GM12878 (cell line): Measurements from ENCODE around the gene IFT81. TPM values are rescaled to one million over a fixed set of nuclear protein-coding genes. Genes with fewer than 3 reads are reported as not detected.

Source experiments
- ATAC-seq: fragments of 200-7000 bp; cut with Tn5 transposase; 3 replicates; pipeline ENCODE4 v1.9.1; 2020; ENCODE audit warnings: mild to moderate bottlenecking, moderate library complexity
- BruUV-seq: library from RNA; stranded (reverse); fragments of 400-500 nt; replicated peaks from 2 replicates; lab custom pipeline; 2021; lab: Mats Ljungman, UMichigan
- CTCF ChIA-PET: fragments of 300-600 bp; sonication (Branson Sonifier 250); formaldehyde crosslinking; extraction: SDS; loops from one replicate; lab custom pipeline; 2021; ENCODE audit warnings: inconsistent platforms; lab: Yijun Ruan, JAX
- POLR2A ChIA-PET: fragments of 350-600 bp; formaldehyde crosslinking; extraction: SDS; loops from one replicate; lab custom pipeline; 2021; ENCODE audit warnings: inconsistent platforms; lab: Charles Lee
- RAD21 ChIA-PET: fragments of 300-600 bp; sonication (Branson Sonifier 250); formaldehyde crosslinking; loops from one replicate; lab custom pipeline; 2023; ENCODE audit warnings: antibody characterized with exemption; ENCODE audit not compliant: unreplicated experiment; lab: Charles Lee
- SMC1A ChIA-PET: fragments of 300-600 bp; sonication (Branson Sonifier 250); formaldehyde crosslinking; loops from one replicate; lab custom pipeline; 2023; ENCODE audit not compliant: unreplicated experiment, uncharacterized antibody; lab: Charles Lee
- DNase-seq: peaks from one replicate; pipeline ENCODE4 v3.0.0-alpha.2; 2011; ENCODE audit warnings: low read depth, low spot score
- FAIRE-seq: peaks from 3 replicates; lab custom pipeline; 2011; peaks lifted over from hg19 to GRCh38; lab: Jason Lieb, UNC
- H2AFZ ChIP-seq: 2 replicates; pipeline ENCODE4 v1.6.0; 2011; ENCODE audit warnings: low read depth, low read length, control low read depth; ENCODE audit not compliant: control insufficient read depth
- H3K27ac ChIP-seq: 2 replicates; pipeline ENCODE4 v1.5.1; 2011; ENCODE audit warnings: control low read depth; ENCODE audit not compliant: control insufficient read depth, insufficient read depth
- H3K27me3 ChIP-seq, 2 experiments: replicated peaks in 1 of 2; 2 replicates each; pipeline versions ENCODE4 v1.6.0 to v1.6.1; 2011; ENCODE audit warnings: low read length in 1 of 2; ENCODE audit not compliant: control insufficient read depth in 2 of 2, insufficient read depth in 2 of 2
- H3K36me3 ChIP-seq, 2 experiments: 2 replicates each; pipeline ENCODE4 v1.5.1; 2011; ENCODE audit warnings: low read length in 1 of 2; ENCODE audit not compliant: control insufficient read depth in 2 of 2, insufficient read depth in 2 of 2
- H3K4me1 ChIP-seq: 2 replicates; pipeline ENCODE4 v1.6.1; 2011; ENCODE audit warnings: mild to moderate bottlenecking, low read length, moderate library complexity, mixed read lengths; ENCODE audit not compliant: control insufficient read depth, insufficient read depth
- H3K4me2 ChIP-seq: 2 replicates; pipeline ENCODE4 v1.6.0; 2011; ENCODE audit warnings: control low read depth; ENCODE audit not compliant: control insufficient read depth, insufficient read depth
- H3K4me3 ChIP-seq: fragments of 200-600 bp; sonication (generic); 2 replicates; pipeline ENCODE4 v1.5.1; 2016
- H3K79me2 ChIP-seq: 2 replicates; pipeline ENCODE4 v1.6.0; 2011; ENCODE audit warnings: low read length; ENCODE audit not compliant: control insufficient read depth, insufficient read depth
- H3K9ac ChIP-seq: 2 replicates; pipeline ENCODE4 v1.8.0; 2011; ENCODE audit warnings: low read length, control low read depth, mixed read lengths; ENCODE audit not compliant: control insufficient read depth, insufficient read depth
- H3K9me3 ChIP-seq: replicated peaks from 3 replicates; pipeline ENCODE4 v1.5.1; 2011; ENCODE audit warnings: mild to moderate bottlenecking, low read length; ENCODE audit not compliant: control insufficient read depth, insufficient read depth
- H4K20me1 ChIP-seq: 2 replicates; pipeline ENCODE4 v1.6.0; 2011; ENCODE audit not compliant: control insufficient read depth, insufficient read depth
- ATF2 ChIP-seq: IDR thresholded peaks from 2 replicates; pipeline ENCODE4 v1.6.1; 2012; ENCODE audit warnings: low read length, inconsistent platforms
- BACH1 ChIP-seq: fragments of 450-650 bp; IDR thresholded peaks from 2 replicates; pipeline ENCODE4 v1.6.1; 2017; ENCODE audit warnings: mild to moderate bottlenecking, borderline replicate concordance
- BCL11A ChIP-seq: IDR thresholded peaks from 2 replicates; pipeline ENCODE4 v1.6.1; 2011; ENCODE audit warnings: low read depth, low read length
- BMI1 ChIP-seq: fragments of 450-650 bp; IDR thresholded peaks from 2 replicates; pipeline ENCODE4 v1.6.1; 2016; ENCODE audit warnings: mild to moderate bottlenecking, moderate library complexity, borderline replicate concordance
- CEBPB ChIP-seq, 2 experiments: fragments of 150-350 bp in 1 of 2; IDR thresholded peaks; 2 replicates each; pipeline ENCODE4 v1.6.1; 2012 to 2014; ENCODE audit warnings: low read depth in 2 of 2, low read length in 2 of 2, borderline replicate concordance in 1 of 2, inconsistent platforms in 1 of 2
- CHD1 ChIP-seq: IDR thresholded peaks from 2 replicates; pipeline ENCODE4 v1.6.1; 2012; ENCODE audit warnings: low read depth, low read length, improper control_type of control experiment
- FOS ChIP-seq: IDR thresholded peaks from 3 replicates; pipeline ENCODE4 v1.6.1; 2011; ENCODE audit warnings: borderline replicate concordance; ENCODE audit not compliant: insufficient read length; ENCODE audit errors: extremely low read depth
- HCFC1 ChIP-seq: fragments of 150-350 bp; IDR thresholded peaks from 2 replicates; pipeline ENCODE4 v1.6.1; 2014; ENCODE audit warnings: low read length
- MEF2A ChIP-seq: IDR thresholded peaks from 2 replicates; pipeline ENCODE4 v1.6.1; 2011; ENCODE audit warnings: low read depth, mild to moderate bottlenecking, low read length, moderate library complexity; ENCODE audit not compliant: insufficient read depth
- NFYA ChIP-seq: IDR thresholded peaks from 2 replicates; pipeline ENCODE4 v1.6.1; 2011; ENCODE audit warnings: low read depth, mild to moderate bottlenecking, low read length, improper control_type of control experiment, borderline replicate concordance
- SRF ChIP-seq, 2 experiments: IDR thresholded peaks; 2 replicates each; pipeline ENCODE4 v1.6.1; 2011; ENCODE audit warnings: low read depth in 2 of 2, low read length in 2 of 2, mild to moderate bottlenecking in 1 of 2, moderate library complexity in 1 of 2
- WGBS: methylation state at CpG from one replicate; pipeline ENCODE4 v1.1.6; 2016; ENCODE audit warnings: low lambda C conversion rate; ENCODE audit not compliant: insufficient replicate concordance, insufficient coverage; ENCODE audit errors: missing lambda C conversion rate; 5-methylcytosine and 5-hydroxymethylcytosine counted together
- in situ Hi-C: fragments of 300-500 bp; cut with MboI; formaldehyde crosslinking; loops from 9 replicates; pipeline ENCODE4 v1.14.3; 2018; ENCODE audit warnings: mixed read lengths
- intact Hi-C: fragments of 100-400 bp; cut with micrococcal nuclease; formaldehyde crosslinking; loops from one replicate; pipeline ENCODE4 v1.14.2; 2022; ENCODE audit not compliant: unreplicated experiment
- polyA plus RNA-seq, 11 experiments: library from polyadenylated mRNA; depleted of rRNA in 4 of 11; unstranded in 6 of 11; stranded (reverse) in 5 of 11; fragments of >200 nt; fragmentation: Nextera tagmentation in 4 of 11; fragmentation: Illumina TruSeq in 1 of 11; extraction: Ambion mirVana in 4 of 11; extraction: Trizol in 1 of 11; gene quantifications; 1 replicate in 1 of 11; 2 replicates in 10 of 11; pipeline versions ENCODE4 v1.2.1 to v1.2.3, GENCODE V29; 2011 to 2016; ENCODE audit warnings: inconsistent platforms in 2 of 11, missing spikeins in 2 of 11, low read depth in 1 of 11
- total RNA-seq, 4 experiments: library from RNA; depleted of rRNA in 3 of 4; stranded (reverse); fragments of >200 nt in 3 of 4; fragmentation: Illumina TruSeq in 1 of 4; extraction: Trizol in 1 of 4; gene quantifications; 2 replicates each; pipeline versions ENCODE4 v1.2.1 to v1.2.3, GENCODE V29; 2013 to 2021
- TF ChIP-seq, protein P1 (sequence below): fragments of 450-650 bp; IDR thresholded peaks from 2 replicates; pipeline ENCODE4 v1.6.1; 2017; ENCODE audit warnings: mild to moderate bottlenecking, moderate library complexity
- TF ChIP-seq, protein P2 (sequence below): fragments of 150-350 bp; IDR thresholded peaks from 2 replicates; pipeline ENCODE4 v1.6.1; 2014; ENCODE audit warnings: mild to moderate bottlenecking, low read depth, low read length
- TF ChIP-seq, protein P3 (sequence below): fragments of 450-650 bp; IDR thresholded peaks from 2 replicates; pipeline ENCODE4 v1.6.1; 2017; ENCODE audit warnings: mild to moderate bottlenecking

The IFT81 gene
- total and polyA plus RNA-seq, 10 of the 15 experiments (the other 5 are each of a cell fraction or from before 2014, with no cell fraction given) = 4.1 to 9.9 (median 5.6) TPM

- TF ChIP-seq BCL11A = no peak
Measured at GRCh38 chr12:110228756-110229155, 104.6 kb downstream of the IFT81 start (continued).

DNA sequence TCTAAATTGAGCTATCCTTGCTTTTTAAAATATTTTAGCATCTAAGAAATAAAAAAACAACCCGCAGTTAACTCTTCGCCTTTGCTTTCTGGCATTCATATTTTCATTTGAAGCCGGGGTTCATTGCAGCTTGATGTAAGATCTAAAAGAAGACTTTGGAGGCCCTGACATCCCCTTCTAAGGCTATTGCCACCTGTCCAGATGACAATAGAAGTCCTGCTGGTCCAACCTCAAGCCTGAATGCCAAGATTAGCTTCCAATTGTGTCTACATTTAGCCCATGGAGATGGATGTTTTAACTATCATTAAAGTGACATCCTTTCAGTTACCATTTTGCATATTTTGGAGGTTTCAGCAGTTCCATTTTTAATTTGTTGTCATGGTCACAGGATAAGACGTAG lies 105.3 kb downstream of the IFT81 start:
- CTCF ChIA-PET = no interaction called here
- H3K4me1 ChIP-seq = no peaks in the 10 kb centered on the region
- BruUV-seq = no TSS peak
- TF ChIP-seq, protein P1, sequence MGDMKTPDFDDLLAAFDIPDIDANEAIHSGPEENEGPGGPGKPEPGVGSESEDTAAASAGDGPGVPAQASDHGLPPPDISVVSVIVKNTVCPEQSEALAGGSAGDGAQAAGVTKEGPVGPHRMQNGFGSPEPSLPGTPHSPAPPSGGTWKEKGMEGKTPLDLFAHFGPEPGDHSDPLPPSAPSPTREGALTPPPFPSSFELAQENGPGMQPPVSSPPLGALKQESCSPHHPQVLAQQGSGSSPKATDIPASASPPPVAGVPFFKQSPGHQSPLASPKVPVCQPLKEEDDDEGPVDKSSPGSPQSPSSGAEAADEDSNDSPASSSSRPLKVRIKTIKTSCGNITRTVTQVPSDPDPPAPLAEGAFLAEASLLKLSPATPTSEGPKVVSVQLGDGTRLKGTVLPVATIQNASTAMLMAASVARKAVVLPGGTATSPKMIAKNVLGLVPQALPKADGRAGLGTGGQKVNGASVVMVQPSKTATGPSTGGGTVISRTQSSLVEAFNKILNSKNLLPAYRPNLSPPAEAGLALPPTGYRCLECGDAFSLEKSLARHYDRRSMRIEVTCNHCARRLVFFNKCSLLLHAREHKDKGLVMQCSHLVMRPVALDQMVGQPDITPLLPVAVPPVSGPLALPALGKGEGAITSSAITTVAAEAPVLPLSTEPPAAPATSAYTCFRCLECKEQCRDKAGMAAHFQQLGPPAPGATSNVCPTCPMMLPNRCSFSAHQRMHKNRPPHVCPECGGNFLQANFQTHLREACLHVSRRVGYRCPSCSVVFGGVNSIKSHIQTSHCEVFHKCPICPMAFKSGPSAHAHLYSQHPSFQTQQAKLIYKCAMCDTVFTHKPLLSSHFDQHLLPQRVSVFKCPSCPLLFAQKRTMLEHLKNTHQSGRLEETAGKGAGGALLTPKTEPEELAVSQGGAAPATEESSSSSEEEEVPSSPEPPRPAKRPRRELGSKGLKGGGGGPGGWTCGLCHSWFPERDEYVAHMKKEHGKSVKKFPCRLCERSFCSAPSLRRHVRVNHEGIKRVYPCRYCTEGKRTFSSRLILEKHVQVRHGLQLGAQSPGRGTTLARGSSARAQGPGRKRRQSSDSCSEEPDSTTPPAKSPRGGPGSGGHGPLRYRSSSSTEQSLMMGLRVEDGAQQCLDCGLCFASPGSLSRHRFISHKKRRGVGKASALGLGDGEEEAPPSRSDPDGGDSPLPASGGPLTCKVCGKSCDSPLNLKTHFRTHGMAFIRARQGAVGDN = no peak
- TF ChIP-seq BACH1 (no peak), NFYA (no peak), CHD1 (no peak), FOS (no peak), SRF (IDR thresholded peaks at IDR 0.05; ENCODE audit: low read depth in 2 of 2, low read length in 2 of 2) (no peak), MEF2A (no peak), CEBPB (IDR thresholded peaks at IDR 0.05; ENCODE audit: borderline replicate concordance in 1 of 2, low read depth in 2 of 2, low read length in 2 of 2) (no peak), BMI1 (no peak), HCFC1 (no peak), ATF2 (no peak)
- TF ChIP-seq, protein P2, sequence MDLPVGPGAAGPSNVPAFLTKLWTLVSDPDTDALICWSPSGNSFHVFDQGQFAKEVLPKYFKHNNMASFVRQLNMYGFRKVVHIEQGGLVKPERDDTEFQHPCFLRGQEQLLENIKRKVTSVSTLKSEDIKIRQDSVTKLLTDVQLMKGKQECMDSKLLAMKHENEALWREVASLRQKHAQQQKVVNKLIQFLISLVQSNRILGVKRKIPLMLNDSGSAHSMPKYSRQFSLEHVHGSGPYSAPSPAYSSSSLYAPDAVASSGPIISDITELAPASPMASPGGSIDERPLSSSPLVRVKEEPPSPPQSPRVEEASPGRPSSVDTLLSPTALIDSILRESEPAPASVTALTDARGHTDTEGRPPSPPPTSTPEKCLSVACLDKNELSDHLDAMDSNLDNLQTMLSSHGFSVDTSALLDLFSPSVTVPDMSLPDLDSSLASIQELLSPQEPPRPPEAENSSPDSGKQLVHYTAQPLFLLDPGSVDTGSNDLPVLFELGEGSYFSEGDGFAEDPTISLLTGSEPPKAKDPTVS = no peak
- TF ChIP-seq, protein P3, sequence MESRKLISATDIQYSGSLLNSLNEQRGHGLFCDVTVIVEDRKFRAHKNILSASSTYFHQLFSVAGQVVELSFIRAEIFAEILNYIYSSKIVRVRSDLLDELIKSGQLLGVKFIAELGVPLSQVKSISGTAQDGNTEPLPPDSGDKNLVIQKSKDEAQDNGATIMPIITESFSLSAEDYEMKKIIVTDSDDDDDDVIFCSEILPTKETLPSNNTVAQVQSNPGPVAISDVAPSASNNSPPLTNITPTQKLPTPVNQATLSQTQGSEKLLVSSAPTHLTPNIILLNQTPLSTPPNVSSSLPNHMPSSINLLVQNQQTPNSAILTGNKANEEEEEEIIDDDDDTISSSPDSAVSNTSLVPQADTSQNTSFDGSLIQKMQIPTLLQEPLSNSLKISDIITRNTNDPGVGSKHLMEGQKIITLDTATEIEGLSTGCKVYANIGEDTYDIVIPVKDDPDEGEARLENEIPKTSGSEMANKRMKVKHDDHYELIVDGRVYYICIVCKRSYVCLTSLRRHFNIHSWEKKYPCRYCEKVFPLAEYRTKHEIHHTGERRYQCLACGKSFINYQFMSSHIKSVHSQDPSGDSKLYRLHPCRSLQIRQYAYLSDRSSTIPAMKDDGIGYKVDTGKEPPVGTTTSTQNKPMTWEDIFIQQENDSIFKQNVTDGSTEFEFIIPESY = no peak

More for the DNA sequence above, 105.3 kb downstream of the IFT81 start:
- H3K27ac ChIP-seq = no peak overlapping the region
- H3K79me2 ChIP-seq = no peaks in the 10 kb centered on the region
- H2AFZ ChIP-seq = no peak overlapping the region
- no peak overlapping the region for H3K9ac ChIP-seq
- ChIA-PET RAD21 (no interaction called here), POLR2A (no interaction called here), SMC1A (interaction anchor here (1.5 kb wide), 1 partner anchor 13 kb away, joined by 4 read pairs; no protein-coding TSS in a partner anchor)
- no peaks in the 10 kb centered on the region for H3K27me3 ChIP-seq
- no peak overlapping the region for H3K4me3 ChIP-seq
- H3K9me3 ChIP-seq = no peaks in the 10 kb centered on the region
- DNase-seq (no peak), ATAC-seq (no peak), FAIRE-seq (no peak)
- no peaks in the 10 kb centered on the region for H4K20me1 ChIP-seq
- H3K36me3 ChIP-seq = no peaks in the 10 kb centered on the region
- in situ Hi-C loops = no loop called here
- no peak overlapping the region for H3K4me2 ChIP-seq
- 87% methylated on average over 4 of the region's 4 CpGs for WGBS
- intact Hi-C loops = no loop called here
